Body of pancreas (tissue), 4 donors: Measurements from ENCODE around the gene RAB17.

Source experiments
- POLR2A ChIP-seq, 3 donors: fragments of 450-650 bp; IDR thresholded peaks; one replicate each; pipeline ENCODE4 v1.6.1; 2016; ENCODE audit warnings: antibody characterized with exemption in 3 of 3, mild to moderate bottlenecking in 2 of 3
- TF ChIP-seq, protein P1 (sequence below), 7 experiments: fragments of 450-650 bp in 4 of 7; fragments of 200-600 bp in 3 of 7; sonication (generic) in 3 of 7; IDR thresholded peaks; one replicate each; pipeline ENCODE4 v1.5.1; 2016 to 2019; ENCODE audit warnings: antibody characterized with exemption in 7 of 7

DNA sequence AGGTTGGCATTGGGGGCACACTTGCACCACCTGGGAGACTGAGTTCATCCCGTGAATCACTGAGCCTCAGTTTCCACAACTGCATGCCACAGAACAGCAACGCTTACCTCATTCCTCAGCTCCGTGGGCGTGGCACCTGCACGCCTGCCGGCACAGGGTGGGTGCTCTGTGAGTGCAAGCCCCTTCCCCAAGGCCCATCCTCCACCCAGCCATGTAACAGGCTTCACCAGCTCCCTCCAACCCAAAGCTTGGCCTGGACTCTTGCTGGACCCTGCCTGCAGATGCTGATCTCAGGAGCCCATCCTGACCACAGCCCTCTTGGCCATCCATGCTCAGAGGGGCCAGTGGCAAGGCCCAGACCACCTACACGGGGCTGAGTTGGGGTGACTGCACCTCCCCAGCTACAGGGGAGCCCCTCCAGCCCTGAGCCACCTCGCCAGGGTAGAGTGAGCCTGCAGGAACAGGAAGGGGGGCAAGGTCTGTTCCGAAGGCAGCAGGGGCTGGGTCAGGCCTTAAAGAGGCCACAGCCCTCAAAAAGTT lies 22.3 kb downstream of the RAB17 start:
- TF ChIP-seq, protein P1, sequence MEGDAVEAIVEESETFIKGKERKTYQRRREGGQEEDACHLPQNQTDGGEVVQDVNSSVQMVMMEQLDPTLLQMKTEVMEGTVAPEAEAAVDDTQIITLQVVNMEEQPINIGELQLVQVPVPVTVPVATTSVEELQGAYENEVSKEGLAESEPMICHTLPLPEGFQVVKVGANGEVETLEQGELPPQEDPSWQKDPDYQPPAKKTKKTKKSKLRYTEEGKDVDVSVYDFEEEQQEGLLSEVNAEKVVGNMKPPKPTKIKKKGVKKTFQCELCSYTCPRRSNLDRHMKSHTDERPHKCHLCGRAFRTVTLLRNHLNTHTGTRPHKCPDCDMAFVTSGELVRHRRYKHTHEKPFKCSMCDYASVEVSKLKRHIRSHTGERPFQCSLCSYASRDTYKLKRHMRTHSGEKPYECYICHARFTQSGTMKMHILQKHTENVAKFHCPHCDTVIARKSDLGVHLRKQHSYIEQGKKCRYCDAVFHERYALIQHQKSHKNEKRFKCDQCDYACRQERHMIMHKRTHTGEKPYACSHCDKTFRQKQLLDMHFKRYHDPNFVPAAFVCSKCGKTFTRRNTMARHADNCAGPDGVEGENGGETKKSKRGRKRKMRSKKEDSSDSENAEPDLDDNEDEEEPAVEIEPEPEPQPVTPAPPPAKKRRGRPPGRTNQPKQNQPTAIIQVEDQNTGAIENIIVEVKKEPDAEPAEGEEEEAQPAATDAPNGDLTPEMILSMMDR (IDR thresholded peaks at IDR 0.05): no peak
- TF ChIP-seq POLR2A (IDR thresholded peaks at IDR 0.05): no peak
